GM10266 (cell line): ENCODE results near the gene FKBP4.

Experiments used
- DNase-seq: peaks from one replicate; pipeline ENCODE4 v3.0.0; 2012; ENCODE audit errors: extremely low spot score
- CTCF ChIP-seq: IDR thresholded peaks from 2 replicates; pipeline ENCODE4 v1.5.1; 2012; ENCODE audit warnings: mild to moderate bottlenecking, low read depth; ENCODE audit not compliant: control insufficient read depth, insufficient read depth; ENCODE audit errors: missing control alignments

FKBP4 gene

GRCh38 chr12:2834581-2835491 lies 40.1 kb downstream of the FKBP4 start, which contains the start of gene NRIP2:
TSS of gene NRIP2 (minus strand) at chr12:2835035. CDS start at chr12:2834983, 52 bp downstream.
- DNase-seq: no peak
- TF ChIP-seq CTCF: no peak

GRCh38 chr12:2835691-2836403 lies 41.1 kb downstream of the FKBP4 start:
- TF ChIP-seq CTCF: no peak

GRCh38 chr12:2836574-2836973 lies 41.8 kb downstream of the FKBP4 start:
- DNase-seq: no peak
- TF ChIP-seq CTCF: no peak

More at GRCh38 chr12:2835691-2836403, 41.1 kb downstream of the FKBP4 start:
- DNase-seq: no peak

- TF ChIP-seq CTCF: no peak
These were observed 46.4 kb downstream of the FKBP4 start for GRCh38 chr12:2841056-2841650.

GRCh38 chr12:2842948-2843347 lies 48.2 kb downstream of the FKBP4 start:
- no peak for DNase-seq
- no peak for TF ChIP-seq CTCF

More at GRCh38 chr12:2841056-2841650, 46.4 kb downstream of the FKBP4 start:
- DNase-seq: no peak

GRCh38 chr12:2844786-2845185 lies 50.0 kb downstream of the FKBP4 start:
- DNase-seq: no peak

More at GRCh38 chr12:2844786-2845185, 50.0 kb downstream of the FKBP4 start:
- no peak for TF ChIP-seq CTCF
